GM23338 (cell line): Measurements from ENCODE around the gene COX7B2. TPM values are rescaled to one million over a fixed set of nuclear protein-coding genes. Genes with fewer than 3 reads are reported as not detected.

Experiments
- ATAC-seq: fragments of 200-7000 bp; cut with Tn5 transposase; 3 replicates; pipeline ENCODE4 v1.9.1; 2020
- DNase-seq: peaks from one replicate; pipeline ENCODE4 v3.0.0-alpha.2; 2015; ENCODE audit warnings: low spot score
- H2AFZ ChIP-seq: fragments of 200-600 bp; sonication (generic); 2 replicates; pipeline ENCODE4 v1.8.0; 2016; ENCODE audit warnings: antibody characterized with exemption, mild to moderate bottlenecking, moderate library complexity
- H3F3A ChIP-seq: fragments of 200-600 bp; sonication (generic); replicated peaks from 2 replicates; pipeline ENCODE4 v1.8.0; 2017; ENCODE audit warnings: antibody characterized with exemption, mixed run types, low read depth
- H3K27ac ChIP-seq: fragments of 200-600 bp; sonication (generic); 2 replicates; pipeline ENCODE4 v1.6.1; 2016; ENCODE audit warnings: low read depth
- H3K27me3 ChIP-seq: fragments of 200-600 bp; sonication (generic); 2 replicates; pipeline ENCODE4 v1.8.0; 2016; ENCODE audit warnings: mild to moderate bottlenecking, mixed run types, moderate library complexity; ENCODE audit not compliant: insufficient read depth
- H3K36me3 ChIP-seq: fragments of 200-600 bp; sonication (generic); 2 replicates; pipeline ENCODE4 v1.8.0; 2016; ENCODE audit warnings: mild to moderate bottlenecking; ENCODE audit not compliant: insufficient read depth
- H3K4me1 ChIP-seq: fragments of 200-600 bp; sonication (generic); 2 replicates; pipeline ENCODE4 v1.8.0; 2016; ENCODE audit warnings: mild to moderate bottlenecking, moderate library complexity; ENCODE audit not compliant: insufficient read depth
- H3K4me2 ChIP-seq: fragments of 200-600 bp; sonication (generic); 2 replicates; pipeline ENCODE4 v1.7.1; 2017; ENCODE audit warnings: mixed run types
- H3K4me3 ChIP-seq: fragments of 200-600 bp; sonication (generic); 2 replicates; pipeline ENCODE4 v1.6.1; 2016; ENCODE audit warnings: mixed run types
- H3K79me2 ChIP-seq: fragments of 200-600 bp; sonication (generic); replicated peaks from 2 replicates; pipeline ENCODE4 v1.8.0; 2017; ENCODE audit warnings: mild to moderate bottlenecking; ENCODE audit not compliant: insufficient read depth
- H3K9me2 ChIP-seq: fragments of 200-600 bp; sonication (generic); 2 replicates; pipeline ENCODE4 v1.8.0; 2017; ENCODE audit not compliant: insufficient read depth
- H4K20me1 ChIP-seq: fragments of 200-600 bp; sonication (generic); replicated peaks from 2 replicates; pipeline ENCODE4 v1.8.0; 2017; ENCODE audit warnings: mild to moderate bottlenecking; ENCODE audit not compliant: insufficient read depth
- H3K27ac Mint-ChIP-seq: 2 replicates; pipeline ENCODE4 v1.8.0; 2020; ENCODE audit warnings: inconsistent platforms, mild to moderate bottlenecking, moderate library complexity, mixed read lengths
- H3K27me3 Mint-ChIP-seq: 3 replicates; pipeline ENCODE4 v1.8.0; 2022; ENCODE audit warnings: low read depth, mild to moderate bottlenecking, moderate library complexity, mixed read lengths, inconsistent platforms; ENCODE audit not compliant: insufficient read depth, poor library complexity
- H3K36me3 Mint-ChIP-seq: 3 replicates; pipeline ENCODE4 v1.8.0; 2021; ENCODE audit warnings: low read depth, mild to moderate bottlenecking, inconsistent platforms, moderate library complexity, mixed read lengths
- H3K4me1 Mint-ChIP-seq: 3 replicates; pipeline ENCODE4 v1.8.0; 2020; ENCODE audit warnings: mild to moderate bottlenecking, inconsistent platforms, mixed read lengths
- H3K4me3 Mint-ChIP-seq: 3 replicates; pipeline ENCODE4 v1.8.0; 2021; ENCODE audit warnings: moderate library complexity, mild to moderate bottlenecking, inconsistent platforms, mixed read lengths
- H3K9me3 Mint-ChIP-seq: 3 replicates; pipeline ENCODE4 v1.8.0; 2020; ENCODE audit warnings: moderate library complexity, mild to moderate bottlenecking, inconsistent platforms, mixed read lengths
- CREB1 ChIP-seq: fragments of 250-450 bp; sonication (Bioruptor Pico); IDR thresholded peaks from 2 replicates; pipeline ENCODE4 v1.5.0; 2020; ENCODE audit warnings: low read depth, mild to moderate bottlenecking, moderate library complexity
- EZH2 ChIP-seq: fragments of 200-600 bp; sonication (generic); IDR thresholded peaks from one replicate; pipeline ENCODE4 v1.8.0; 2017; ENCODE audit warnings: antibody characterized with exemption, mild to moderate bottlenecking, low read depth; ENCODE audit not compliant: unreplicated experiment
- EZH2phosphoT487 ChIP-seq: fragments of 200-600 bp; sonication (generic); IDR thresholded peaks from one replicate; pipeline ENCODE4 v1.8.1; 2018; ENCODE audit warnings: antibody characterized with exemption; ENCODE audit not compliant: unreplicated experiment
- JUNB ChIP-seq: IDR thresholded peaks from one replicate; pipeline ENCODE4 v1.6.1; 2016; ENCODE audit warnings: antibody characterized with exemption; ENCODE audit not compliant: unreplicated experiment
- NANOG ChIP-seq: IDR thresholded peaks from 2 replicates; pipeline ENCODE4 v1.6.1; 2016; ENCODE audit warnings: antibody characterized with exemption, borderline replicate concordance
- POLR2AphosphoS5 ChIP-seq: IDR thresholded peaks from 2 replicates; pipeline ENCODE4 v1.6.1; 2016; ENCODE audit warnings: antibody characterized with exemption, low read depth
- STAT1 ChIP-seq: IDR thresholded peaks from one replicate; pipeline ENCODE4 v1.6.1; 2016; ENCODE audit warnings: antibody characterized with exemption; ENCODE audit not compliant: unreplicated experiment
- ZNF114 ChIP-seq: fragments of 250-450 bp; sonication (Bioruptor Pico); IDR thresholded peaks from 2 replicates; pipeline ENCODE4 v1.5.0; 2020; ENCODE audit warnings: mild to moderate bottlenecking, moderate library complexity
- ZNF331 ChIP-seq: fragments of 250-450 bp; sonication (Bioruptor Pico); IDR thresholded peaks from 2 replicates; pipeline ENCODE4 v1.5.0; 2020; ENCODE audit warnings: low read depth, mild to moderate bottlenecking, moderate library complexity
- polyA plus RNA-seq: library from polyadenylated mRNA; unstranded; fragments of >200 nt; fragmentation: Nextera tagmentation; extraction: Ambion mirVana; gene quantifications from 2 replicates; pipeline ENCODE4 v1.2.1, GENCODE V29; 2016
- total RNA-seq: library from RNA; depleted of rRNA; stranded (reverse); fragments of >200 nt; shearing (Covaris generic); gene quantifications from 2 replicates; pipeline ENCODE4 v1.2.3, GENCODE V29; 2014
- TF ChIP-seq, protein P1 (sequence below), 2 experiments: fragments of 200-600 bp in 1 of 2; sonication (generic) in 1 of 2; conservative IDR thresholded peaks; 2 replicates each; pipeline versions ENCODE4 v1.5.1 to v1.6.1; 2016 to 2017; ENCODE audit warnings: antibody characterized with exemption in 2 of 2, low read depth in 2 of 2, mild to moderate bottlenecking in 2 of 2, moderate library complexity in 1 of 2
- TF ChIP-seq, protein P2 (sequence below): IDR thresholded peaks from 2 replicates; pipeline ENCODE4 v1.6.1; 2016; ENCODE audit warnings: antibody characterized with exemption
- TF ChIP-seq, protein P3 (sequence below): fragments of 250-450 bp; sonication (Bioruptor Pico); IDR thresholded peaks from 2 replicates; pipeline ENCODE4 v1.5.0; 2020; ENCODE audit warnings: mild to moderate bottlenecking, moderate library complexity
- TF ChIP-seq, protein P4 (sequence below): IDR thresholded peaks from one replicate; pipeline ENCODE4 v1.6.1; 2018; ENCODE audit warnings: antibody characterized with exemption; ENCODE audit not compliant: unreplicated experiment

Gene COX7B2
- total and polyA plus RNA-seq, 2 experiments from 2014 or later, result not detected

DNA sequence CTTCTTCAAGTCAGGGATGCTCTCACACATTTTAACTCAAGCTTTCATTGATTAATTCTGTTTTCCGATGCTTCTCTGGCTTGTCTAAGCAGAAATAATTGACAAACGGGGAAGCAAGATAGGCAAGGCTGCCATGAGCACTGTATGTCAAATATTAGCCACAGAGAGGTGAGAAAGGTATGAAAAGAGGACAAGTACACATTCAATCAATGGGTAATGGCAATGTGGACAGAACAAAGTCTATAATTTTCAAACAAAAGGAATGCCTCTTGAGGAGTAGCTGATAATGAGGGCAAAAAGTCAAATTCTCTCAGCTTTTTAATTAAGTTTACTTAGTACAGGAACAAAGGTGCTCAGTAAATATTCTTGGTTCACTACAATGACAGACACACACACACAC lies 19.6 kb downstream of the COX7B2 start:
- no peaks in the 10 kb centered on the region for H3F3A ChIP-seq
- H3K27ac ChIP-seq, result no peak overlapping the region
- H3K4me2 ChIP-seq, result no peak overlapping the region
- no peak for TF ChIP-seq POLR2AphosphoS5
- TF ChIP-seq CREB1 (CRISPR knock-in tag), result no peak
- TF ChIP-seq NANOG, result no peak
- no peak for TF ChIP-seq ZNF114 (CRISPR knock-in tag)
- no peak for TF ChIP-seq JUNB
- TF ChIP-seq, protein P1, sequence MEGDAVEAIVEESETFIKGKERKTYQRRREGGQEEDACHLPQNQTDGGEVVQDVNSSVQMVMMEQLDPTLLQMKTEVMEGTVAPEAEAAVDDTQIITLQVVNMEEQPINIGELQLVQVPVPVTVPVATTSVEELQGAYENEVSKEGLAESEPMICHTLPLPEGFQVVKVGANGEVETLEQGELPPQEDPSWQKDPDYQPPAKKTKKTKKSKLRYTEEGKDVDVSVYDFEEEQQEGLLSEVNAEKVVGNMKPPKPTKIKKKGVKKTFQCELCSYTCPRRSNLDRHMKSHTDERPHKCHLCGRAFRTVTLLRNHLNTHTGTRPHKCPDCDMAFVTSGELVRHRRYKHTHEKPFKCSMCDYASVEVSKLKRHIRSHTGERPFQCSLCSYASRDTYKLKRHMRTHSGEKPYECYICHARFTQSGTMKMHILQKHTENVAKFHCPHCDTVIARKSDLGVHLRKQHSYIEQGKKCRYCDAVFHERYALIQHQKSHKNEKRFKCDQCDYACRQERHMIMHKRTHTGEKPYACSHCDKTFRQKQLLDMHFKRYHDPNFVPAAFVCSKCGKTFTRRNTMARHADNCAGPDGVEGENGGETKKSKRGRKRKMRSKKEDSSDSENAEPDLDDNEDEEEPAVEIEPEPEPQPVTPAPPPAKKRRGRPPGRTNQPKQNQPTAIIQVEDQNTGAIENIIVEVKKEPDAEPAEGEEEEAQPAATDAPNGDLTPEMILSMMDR (conservative IDR thresholded peaks at IDR 0.05; ENCODE audit: low read depth in 2 of 2), result no peak
- TF ChIP-seq, protein P2, sequence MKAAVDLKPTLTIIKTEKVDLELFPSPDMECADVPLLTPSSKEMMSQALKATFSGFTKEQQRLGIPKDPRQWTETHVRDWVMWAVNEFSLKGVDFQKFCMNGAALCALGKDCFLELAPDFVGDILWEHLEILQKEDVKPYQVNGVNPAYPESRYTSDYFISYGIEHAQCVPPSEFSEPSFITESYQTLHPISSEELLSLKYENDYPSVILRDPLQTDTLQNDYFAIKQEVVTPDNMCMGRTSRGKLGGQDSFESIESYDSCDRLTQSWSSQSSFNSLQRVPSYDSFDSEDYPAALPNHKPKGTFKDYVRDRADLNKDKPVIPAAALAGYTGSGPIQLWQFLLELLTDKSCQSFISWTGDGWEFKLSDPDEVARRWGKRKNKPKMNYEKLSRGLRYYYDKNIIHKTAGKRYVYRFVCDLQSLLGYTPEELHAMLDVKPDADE, result no peak
- TF ChIP-seq, protein P3, sequence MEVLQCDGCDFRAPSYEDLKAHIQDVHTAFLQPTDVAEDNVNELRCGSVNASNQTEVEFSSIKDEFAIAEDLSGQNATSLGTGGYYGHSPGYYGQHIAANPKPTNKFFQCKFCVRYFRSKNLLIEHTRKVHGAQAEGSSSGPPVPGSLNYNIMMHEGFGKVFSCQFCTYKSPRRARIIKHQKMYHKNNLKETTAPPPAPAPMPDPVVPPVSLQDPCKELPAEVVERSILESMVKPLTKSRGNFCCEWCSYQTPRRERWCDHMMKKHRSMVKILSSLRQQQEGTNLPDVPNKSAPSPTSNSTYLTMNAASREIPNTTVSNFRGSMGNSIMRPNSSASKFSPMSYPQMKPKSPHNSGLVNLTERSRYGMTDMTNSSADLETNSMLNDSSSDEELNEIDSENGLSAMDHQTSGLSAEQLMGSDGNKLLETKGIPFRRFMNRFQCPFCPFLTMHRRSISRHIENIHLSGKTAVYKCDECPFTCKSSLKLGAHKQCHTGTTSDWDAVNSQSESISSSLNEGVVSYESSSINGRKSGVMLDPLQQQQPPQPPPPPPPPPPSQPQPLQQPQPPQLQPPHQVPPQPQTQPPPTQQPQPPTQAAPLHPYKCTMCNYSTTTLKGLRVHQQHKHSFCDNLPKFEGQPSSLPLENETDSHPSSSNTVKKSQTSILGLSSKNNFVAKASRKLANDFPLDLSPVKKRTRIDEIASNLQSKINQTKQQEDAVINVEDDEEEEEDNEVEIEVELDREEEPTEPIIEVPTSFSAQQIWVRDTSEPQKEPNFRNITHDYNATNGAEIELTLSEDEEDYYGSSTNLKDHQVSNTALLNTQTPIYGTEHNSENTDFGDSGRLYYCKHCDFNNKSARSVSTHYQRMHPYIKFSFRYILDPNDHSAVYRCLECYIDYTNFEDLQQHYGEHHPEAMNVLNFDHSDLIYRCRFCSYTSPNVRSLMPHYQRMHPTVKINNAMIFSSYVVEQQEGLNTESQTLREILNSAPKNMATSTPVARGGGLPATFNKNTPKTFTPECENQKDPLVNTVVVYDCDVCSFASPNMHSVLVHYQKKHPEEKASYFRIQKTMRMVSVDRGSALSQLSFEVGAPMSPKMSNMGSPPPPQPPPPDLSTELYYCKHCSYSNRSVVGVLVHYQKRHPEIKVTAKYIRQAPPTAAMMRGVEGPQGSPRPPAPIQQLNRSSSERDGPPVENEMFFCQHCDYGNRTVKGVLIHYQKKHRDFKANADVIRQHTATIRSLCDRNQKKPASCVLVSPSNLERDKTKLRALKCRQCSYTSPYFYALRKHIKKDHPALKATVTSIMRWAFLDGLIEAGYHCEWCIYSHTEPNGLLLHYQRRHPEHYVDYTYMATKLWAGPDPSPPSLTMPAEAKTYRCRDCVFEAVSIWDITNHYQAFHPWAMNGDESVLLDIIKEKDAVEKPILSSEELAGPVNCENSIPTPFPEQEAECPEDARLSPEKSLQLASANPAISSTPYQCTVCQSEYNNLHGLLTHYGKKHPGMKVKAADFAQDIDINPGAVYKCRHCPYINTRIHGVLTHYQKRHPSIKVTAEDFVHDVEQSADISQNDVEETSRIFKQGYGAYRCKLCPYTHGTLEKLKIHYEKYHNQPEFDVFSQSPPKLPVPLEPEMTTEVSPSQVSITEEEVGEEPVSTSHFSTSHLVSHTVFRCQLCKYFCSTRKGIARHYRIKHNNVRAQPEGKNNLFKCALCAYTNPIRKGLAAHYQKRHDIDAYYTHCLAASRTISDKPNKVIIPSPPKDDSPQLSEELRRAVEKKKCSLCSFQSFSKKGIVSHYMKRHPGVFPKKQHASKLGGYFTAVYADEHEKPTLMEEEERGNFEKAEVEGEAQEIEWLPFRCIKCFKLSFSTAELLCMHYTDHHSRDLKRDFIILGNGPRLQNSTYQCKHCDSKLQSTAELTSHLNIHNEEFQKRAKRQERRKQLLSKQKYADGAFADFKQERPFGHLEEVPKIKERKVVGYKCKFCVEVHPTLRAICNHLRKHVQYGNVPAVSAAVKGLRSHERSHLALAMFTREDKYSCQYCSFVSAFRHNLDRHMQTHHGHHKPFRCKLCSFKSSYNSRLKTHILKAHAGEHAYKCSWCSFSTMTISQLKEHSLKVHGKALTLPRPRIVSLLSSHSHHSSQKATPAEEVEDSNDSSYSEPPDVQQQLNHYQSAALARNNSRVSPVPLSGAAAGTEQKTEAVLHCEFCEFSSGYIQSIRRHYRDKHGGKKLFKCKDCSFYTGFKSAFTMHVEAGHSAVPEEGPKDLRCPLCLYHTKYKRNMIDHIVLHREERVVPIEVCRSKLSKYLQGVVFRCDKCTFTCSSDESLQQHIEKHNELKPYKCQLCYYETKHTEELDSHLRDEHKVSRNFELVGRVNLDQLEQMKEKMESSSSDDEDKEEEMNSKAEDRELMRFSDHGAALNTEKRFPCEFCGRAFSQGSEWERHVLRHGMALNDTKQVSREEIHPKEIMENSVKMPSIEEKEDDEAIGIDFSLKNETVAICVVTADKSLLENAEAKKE (CRISPR knock-in tag), result no peak
- TF ChIP-seq EZH2phosphoT487, result no peak
- no peak for TF ChIP-seq ZNF331 (CRISPR knock-in tag)
- TF ChIP-seq EZH2, result no peak
- TF ChIP-seq, protein P4, sequence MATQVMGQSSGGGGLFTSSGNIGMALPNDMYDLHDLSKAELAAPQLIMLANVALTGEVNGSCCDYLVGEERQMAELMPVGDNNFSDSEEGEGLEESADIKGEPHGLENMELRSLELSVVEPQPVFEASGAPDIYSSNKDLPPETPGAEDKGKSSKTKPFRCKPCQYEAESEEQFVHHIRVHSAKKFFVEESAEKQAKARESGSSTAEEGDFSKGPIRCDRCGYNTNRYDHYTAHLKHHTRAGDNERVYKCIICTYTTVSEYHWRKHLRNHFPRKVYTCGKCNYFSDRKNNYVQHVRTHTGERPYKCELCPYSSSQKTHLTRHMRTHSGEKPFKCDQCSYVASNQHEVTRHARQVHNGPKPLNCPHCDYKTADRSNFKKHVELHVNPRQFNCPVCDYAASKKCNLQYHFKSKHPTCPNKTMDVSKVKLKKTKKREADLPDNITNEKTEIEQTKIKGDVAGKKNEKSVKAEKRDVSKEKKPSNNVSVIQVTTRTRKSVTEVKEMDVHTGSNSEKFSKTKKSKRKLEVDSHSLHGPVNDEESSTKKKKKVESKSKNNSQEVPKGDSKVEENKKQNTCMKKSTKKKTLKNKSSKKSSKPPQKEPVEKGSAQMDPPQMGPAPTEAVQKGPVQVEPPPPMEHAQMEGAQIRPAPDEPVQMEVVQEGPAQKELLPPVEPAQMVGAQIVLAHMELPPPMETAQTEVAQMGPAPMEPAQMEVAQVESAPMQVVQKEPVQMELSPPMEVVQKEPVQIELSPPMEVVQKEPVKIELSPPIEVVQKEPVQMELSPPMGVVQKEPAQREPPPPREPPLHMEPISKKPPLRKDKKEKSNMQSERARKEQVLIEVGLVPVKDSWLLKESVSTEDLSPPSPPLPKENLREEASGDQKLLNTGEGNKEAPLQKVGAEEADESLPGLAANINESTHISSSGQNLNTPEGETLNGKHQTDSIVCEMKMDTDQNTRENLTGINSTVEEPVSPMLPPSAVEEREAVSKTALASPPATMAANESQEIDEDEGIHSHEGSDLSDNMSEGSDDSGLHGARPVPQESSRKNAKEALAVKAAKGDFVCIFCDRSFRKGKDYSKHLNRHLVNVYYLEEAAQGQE, result no peak
- no peak for TF ChIP-seq STAT1
- no peaks in the 10 kb centered on the region for H3K36me3 ChIP-seq
- H3K9me3 Mint-ChIP-seq, result peaks cover 79% of the 10 kb centered on the region
- H3K79me2 ChIP-seq, result no peaks in the 10 kb centered on the region
- H3K4me3 Mint-ChIP-seq, result no peak overlapping the region
- H3K4me3 ChIP-seq, result no peak overlapping the region
- H2AFZ ChIP-seq, result no peak overlapping the region
- H4K20me1 ChIP-seq, result no peaks in the 10 kb centered on the region
- no peaks in the 10 kb centered on the region for H3K27me3 Mint-ChIP-seq
- peaks cover 4% of the 10 kb centered on the region; the same call in 1 of the 3 replicates for H3K36me3 Mint-ChIP-seq
- H3K9me2 ChIP-seq, result peaks cover 17% of the 10 kb centered on the region
- no peak overlapping the region for H3K27ac Mint-ChIP-seq
- no peaks in the 10 kb centered on the region for H3K4me1 Mint-ChIP-seq
- DNase-seq (no peak), ATAC-seq (no peak)
- no peaks in the 10 kb centered on the region for H3K4me1 ChIP-seq
- no peaks in the 10 kb centered on the region for H3K27me3 ChIP-seq
